PFSK-1 (cell line): ENCODE data around the gene NLRP14.

ENCODE experiments used
- FOXP2 ChIP-seq: optimal IDR thresholded peaks from 2 replicates; pipeline ENCODE3; 2011; ENCODE audit warnings: borderline replicate concordance, control low read depth, inconsistent platforms; ENCODE audit not compliant: insufficient read depth; ENCODE audit errors: extremely low read length, extremely low read depth
- POLR2AphosphoS5 ChIP-seq: IDR thresholded peaks from 2 replicates; pipeline ENCODE4 v1.6.1; 2012; ENCODE audit warnings: low read depth, mild to moderate bottlenecking, control low read depth, low read length, moderate library complexity
- REST ChIP-seq, 2 experiments: IDR thresholded peaks; 2 replicates each; pipeline versions ENCODE4 v1.6.1 to v1.8.0; 2011 to 2012; ENCODE audit warnings: low read depth in 2 of 2, low read length in 2 of 2, control low read depth in 1 of 2, inconsistent platforms in 1 of 2, mild to moderate bottlenecking in 1 of 2, moderate library complexity in 1 of 2; ENCODE audit not compliant: insufficient read depth in 1 of 2
- SIN3A ChIP-seq: IDR thresholded peaks from 2 replicates; pipeline ENCODE4 v1.6.1; 2012; ENCODE audit warnings: mild to moderate bottlenecking, low read length, moderate library complexity, borderline replicate concordance; ENCODE audit not compliant: insufficient read depth
- TAF1 ChIP-seq: IDR thresholded peaks from 2 replicates; pipeline ENCODE4 v1.6.1; 2012; ENCODE audit warnings: low read length, control low read depth, borderline replicate concordance; ENCODE audit not compliant: insufficient read depth

GRCh38 chr11:6995703-6996102, 24.6 kb upstream of the NLRP14 start:
- no peak for TF ChIP-seq POLR2AphosphoS5
- no peak for TF ChIP-seq REST (IDR thresholded peaks at IDR 0.05; ENCODE audit: insufficient read depth in 1 of 2, low read depth in 2 of 2, low read length in 2 of 2)
- TF ChIP-seq SIN3A = no peak
- TF ChIP-seq TAF1 = no peak
- TF ChIP-seq FOXP2 = no peak
